K562 (cell line): ENCODE results near the gene EXOC6. TPM values are rescaled to one million over a fixed set of nuclear protein-coding genes. Genes with fewer than 3 reads are reported as not detected.

Source experiments
- ATAC-seq: fragments of 200-7000 bp; cut with Tn5 transposase; 3 replicates; pipeline ENCODE4 v1.9.1; 2020; ENCODE audit warnings: moderate library complexity
- BruUV-seq: library from RNA; stranded (reverse); fragments of 400-500 nt; replicated peaks from 2 replicates; lab custom pipeline; 2021; lab: Mats Ljungman, UMichigan
- CTCF ChIA-PET: fragments of 300-600 bp; formaldehyde crosslinking; extraction: SDS; loops from one replicate; lab custom pipeline; 2021; ENCODE audit warnings: low intra/inter-chr PET ratio; lab: Yijun Ruan, JAX
- POLR2A ChIA-PET: fragments of 300-600, 350-650 bp; sonication (Branson Sonifier 250); formaldehyde crosslinking; extraction: SDS; loops from one replicate; lab custom pipeline; 2021; ENCODE audit warnings: antibody characterized with exemption, inconsistent platforms; lab: Yijun Ruan, JAX
- DNase-seq, 4 experiments: peaks; one replicate each; pipeline versions ENCODE4 v3.0.0 to v3.0.0-alpha.2; 2011 to 2018; ENCODE audit warnings: low spot score in 3 of 4, mixed read lengths in 3 of 4; ENCODE audit errors: extremely low read depth in 1 of 4
- FAIRE-seq: peaks from 2 replicates; lab custom pipeline; 2011; peaks lifted over from hg19 to GRCh38; lab: Jason Lieb, UNC
- H2AFZ ChIP-seq: 2 replicates; pipeline ENCODE4 v1.6.0; 2011; ENCODE audit warnings: low read depth, low read length, control low read depth, inconsistent platforms
- H3K27ac ChIP-seq: fragments of 200-600 bp; 3 replicates; pipeline ENCODE4 v1.8.0; 2011; ENCODE audit warnings: low read depth, mild to moderate bottlenecking, control low read depth, inconsistent platforms, low read length, moderate library complexity, mixed read lengths; ENCODE audit errors: extremely low read depth
- H3K27me3 ChIP-seq, 2 experiments: fragments of 300-600 bp in 1 of 2; 2 replicates in 1 of 2; 3 replicates in 1 of 2; pipeline versions ENCODE4 v1.6.0 to v1.8.0; 2011; ENCODE audit warnings: inconsistent platforms in 2 of 2, low read length in 2 of 2, mild to moderate bottlenecking in 1 of 2, mixed read lengths in 1 of 2, moderate library complexity in 1 of 2; ENCODE audit not compliant: control insufficient read depth in 2 of 2, insufficient read depth in 2 of 2
- H3K36me3 ChIP-seq: fragments of 300-600 bp; 3 replicates; pipeline ENCODE4 v1.8.0; 2011; ENCODE audit warnings: mild to moderate bottlenecking, low read length, inconsistent platforms; ENCODE audit not compliant: control insufficient read depth, insufficient read depth
- H3K4me1 ChIP-seq, 2 experiments: fragments of 200-600 bp in 1 of 2; replicated peaks in 1 of 2; 2 replicates in 1 of 2; 3 replicates in 1 of 2; pipeline versions ENCODE4 v1.5.1 to v1.8.0; 2011; ENCODE audit warnings: inconsistent platforms in 2 of 2, low read length in 2 of 2, mild to moderate bottlenecking in 1 of 2, mixed read lengths in 1 of 2, moderate library complexity in 1 of 2; ENCODE audit not compliant: control insufficient read depth in 2 of 2, insufficient read depth in 2 of 2
- H3K4me2 ChIP-seq: 2 replicates; pipeline ENCODE4 v1.6.1; 2011; ENCODE audit warnings: low read length, control low read depth, inconsistent platforms, mixed read lengths; ENCODE audit not compliant: insufficient read depth
- H3K4me3 ChIP-seq: fragments of 200-600 bp; sonication (generic), shearing (Covaris generic); 2 replicates; pipeline ENCODE4 v1.5.1; 2016; ENCODE audit warnings: control low read depth, inconsistent platforms
- H3K79me2 ChIP-seq: fragments of 200-600 bp; 3 replicates; pipeline ENCODE4 v1.8.0; 2011; ENCODE audit warnings: low read length, inconsistent platforms; ENCODE audit not compliant: control insufficient read depth, insufficient read depth
- H3K9ac ChIP-seq, 2 experiments: 2 replicates each; pipeline versions ENCODE4 v1.6.0 to v1.6.1; 2011; ENCODE audit warnings: low read depth in 2 of 2, low read length in 2 of 2, control low read depth in 1 of 2, inconsistent platforms in 1 of 2, mild to moderate bottlenecking in 1 of 2, mixed read lengths in 1 of 2; ENCODE audit not compliant: insufficient read depth in 1 of 2
- H3K9me1 ChIP-seq: one replicate; pipeline ENCODE4 v1.6.0; 2011; ENCODE audit warnings: inconsistent platforms, mild to moderate bottlenecking, low read length, moderate library complexity; ENCODE audit not compliant: control insufficient read depth, insufficient read depth
- H3K9me3 ChIP-seq: replicated peaks from 2 replicates; pipeline ENCODE4 v1.5.1; 2011; ENCODE audit warnings: low read depth, low read length, inconsistent platforms; ENCODE audit not compliant: control insufficient read depth, insufficient read depth
- H4K20me1 ChIP-seq: replicated peaks from 2 replicates; pipeline ENCODE4 v1.6.1; 2011; ENCODE audit warnings: low read length, inconsistent platforms, mixed read lengths; ENCODE audit not compliant: control insufficient read depth, insufficient read depth
- ARID1B ChIP-seq: fragments of 450-650 bp; IDR thresholded peaks from 2 replicates; pipeline ENCODE4 v1.6.1; 2016; ENCODE audit warnings: antibody characterized with exemption, mild to moderate bottlenecking, inconsistent platforms
- CEBPB ChIP-seq: fragments of 450-650 bp; IDR thresholded peaks from 2 replicates; pipeline ENCODE4 v1.6.1; 2016; ENCODE audit warnings: missing genetic modification characterization, missing compliant biosample characterization
- CTCF ChIP-seq, 3 experiments: IDR thresholded peaks in 2 of 3; conservative IDR thresholded peaks in 1 of 3; 2 replicates each; pipeline ENCODE4 v1.5.1; 2011 to 2012; ENCODE audit warnings: low read length in 3 of 3, mild to moderate bottlenecking in 3 of 3, control low read depth in 2 of 3, improper control_type of control experiment in 1 of 3, inconsistent platforms in 1 of 3, low read depth in 1 of 3, mixed read lengths in 1 of 3, moderate library complexity in 1 of 3; ENCODE audit not compliant: insufficient read depth in 2 of 3
- EP400 ChIP-seq: fragments of 450-650 bp; IDR thresholded peaks from 2 replicates; pipeline ENCODE4 v1.6.1; 2017; ENCODE audit warnings: antibody characterized with exemption, mild to moderate bottlenecking, moderate library complexity
- NUFIP1 ChIP-seq: fragments of 450-650 bp; IDR thresholded peaks from 2 replicates; pipeline ENCODE4 v1.6.1; 2018; ENCODE audit not compliant: partially characterized antibody
- POLR2AphosphoS2 ChIP-seq: IDR thresholded peaks from 2 replicates; pipeline ENCODE4 v1.6.1; 2012; ENCODE audit warnings: low read length, improper control_type of control experiment
- XRCC4 ChIP-seq: IDR thresholded peaks from one replicate; pipeline ENCODE4 v1.6.1; 2011; ENCODE audit not compliant: insufficient read depth, insufficient read length; ENCODE audit errors: extremely low read depth
- ZBTB7A ChIP-seq: IDR thresholded peaks from 2 replicates; pipeline ENCODE4 v1.6.1; 2011; ENCODE audit warnings: low read depth, mild to moderate bottlenecking, low read length, moderate library complexity, borderline replicate concordance; ENCODE audit not compliant: control insufficient read depth
- ZNF407 ChIP-seq: fragments of 450-650 bp; IDR thresholded peaks from 2 replicates; pipeline ENCODE4 v1.6.1; 2016; ENCODE audit warnings: low read depth
- ZNF511 ChIP-seq: sonication (generic); formaldehyde crosslinking; IDR thresholded peaks from 2 replicates; pipeline ENCODE4 v1.8.0; 2022; ENCODE audit warnings: mild to moderate bottlenecking, missing genetic modification reagents
- ZNF668 ChIP-seq: fragments of 250-450 bp; sonication (Bioruptor Pico); IDR thresholded peaks from 2 replicates; pipeline ENCODE4 v1.8.0; 2022; ENCODE audit warnings: mild to moderate bottlenecking, inconsistent platforms
- WGBS: fragments of 100-300 bp; shearing (Covaris generic); methylation state at CpG from one replicate; pipeline ENCODE4 v1.1.6; 2016; ENCODE audit warnings: low coverage, mixed read lengths; ENCODE audit not compliant: insufficient coverage; ENCODE audit errors: missing lambda C conversion rate; 5-methylcytosine and 5-hydroxymethylcytosine counted together
- in situ Hi-C: fragments of 300-500 bp; cut with MboI; formaldehyde crosslinking; loops from 4 replicates; pipeline ENCODE4 v1.15.0; 2018; ENCODE audit warnings: inconsistent platforms, mixed read lengths
- intact Hi-C: fragments of 100-400 bp; cut with micrococcal nuclease; formaldehyde crosslinking; loops from 2 replicates; pipeline ENCODE4 v1.14.2; 2022
- polyA plus RNA-seq, 8 experiments: library from polyadenylated mRNA; depleted of rRNA in 4 of 8; stranded (reverse) in 5 of 8; unstranded in 3 of 8; fragments of >200 nt; fragmentation: Nextera tagmentation in 2 of 8; fragmentation: Illumina TruSeq in 1 of 8; extraction: Ambion mirVana in 2 of 8; extraction: Trizol in 1 of 8; gene quantifications; 2 replicates each; pipeline versions ENCODE4 v1.2.1 to v1.2.3, GENCODE V29; 2011 to 2014; ENCODE audit warnings: inconsistent platforms in 1 of 8, missing spikeins in 1 of 8
- total RNA-seq, 7 experiments: library from RNA; depleted of rRNA in 6 of 7; stranded (reverse); fragments of >200 nt in 6 of 7; fragmentation: Illumina TruSeq in 2 of 7; extraction: Trizol in 2 of 7; gene quantifications; 2 replicates each; pipeline versions ENCODE4 v1.2.1 to v1.2.3, GENCODE V29; 2011 to 2021; ENCODE audit warnings: low replicate concordance in 1 of 7

The EXOC6 gene
- total and polyA plus RNA-seq, 9 of the 15 experiments (the other 6 are each of a cell fraction or from before 2014, with no cell fraction given) = 13.9 to 42.8 (median 24.9) TPM

- intact Hi-C loops (no loop called here), in situ Hi-C loops (no loop called here)
- no peaks in the 10 kb centered on the region; the same call in 1 of the 2 replicates for H3K9me3 ChIP-seq
- ChIA-PET CTCF (no interaction called here), POLR2A (interaction anchor here (0.6 to 2.1 kb wide), 6 partner anchors 9 to 246 kb away, joined by 3 to 10 read pairs (median 4); partner anchors contain the start of gene EXOC6)
- no peak overlapping the region for H3K4me2 ChIP-seq
- H3K9ac ChIP-seq = no peak overlapping the region
- WGBS = 61% methylated on average over 4 of the region's 4 CpGs
- H2AFZ ChIP-seq = no peak overlapping the region
- DNase-seq = no peak
- H3K27me3 ChIP-seq = no peaks in the 10 kb centered on the region
- no peak overlapping the region for H3K4me3 ChIP-seq
- BruUV-seq = no TSS peak
- no peaks in the 10 kb centered on the region for H4K20me1 ChIP-seq
- H3K4me1 ChIP-seq = peaks cover 14 to 16% of the 10 kb centered on the region in 2 experiments; a peak in 4 of 5 replicates
- no peak for FAIRE-seq
- H3K36me3 ChIP-seq = peaks cover 37% of the 10 kb centered on the region
- no peak for ATAC-seq
- H3K9me1 ChIP-seq = no peaks in the 10 kb centered on the region
- H3K27ac ChIP-seq = no peak overlapping the region
- peaks cover 63% of the 10 kb centered on the region for H3K79me2 ChIP-seq
- TF ChIP-seq ZNF668 (CRISPR knock-in tag) = no peak
- TF ChIP-seq POLR2AphosphoS2 = no peak
- TF ChIP-seq NUFIP1 = no peak
- no peak for TF ChIP-seq ZBTB7A
- no peak for TF ChIP-seq ZNF407
- no peak for TF ChIP-seq CTCF (IDR thresholded peaks at IDR 0.05 in 2 of 3, conservative IDR thresholded peaks at IDR 0.05 in 1 of 3; ENCODE audit: insufficient read depth in 2 of 3, low read depth in 1 of 3, low read length in 3 of 3)
- TF ChIP-seq XRCC4 = no peak
- no peak for TF ChIP-seq ARID1B
- TF ChIP-seq ZNF511 = no peak
- no peak for TF ChIP-seq CEBPB (tag)
- no peak for TF ChIP-seq EP400
Observed at GRCh38 chr10:92837456-92837855, 10.9 kb upstream of the EXOC6 start.
